ENCODE measurements around the gene JAML. TPM values are rescaled to one million over a fixed set of nuclear protein-coding genes. Genes with fewer than 3 reads are reported as not detected.

Gene JAML, protein sequence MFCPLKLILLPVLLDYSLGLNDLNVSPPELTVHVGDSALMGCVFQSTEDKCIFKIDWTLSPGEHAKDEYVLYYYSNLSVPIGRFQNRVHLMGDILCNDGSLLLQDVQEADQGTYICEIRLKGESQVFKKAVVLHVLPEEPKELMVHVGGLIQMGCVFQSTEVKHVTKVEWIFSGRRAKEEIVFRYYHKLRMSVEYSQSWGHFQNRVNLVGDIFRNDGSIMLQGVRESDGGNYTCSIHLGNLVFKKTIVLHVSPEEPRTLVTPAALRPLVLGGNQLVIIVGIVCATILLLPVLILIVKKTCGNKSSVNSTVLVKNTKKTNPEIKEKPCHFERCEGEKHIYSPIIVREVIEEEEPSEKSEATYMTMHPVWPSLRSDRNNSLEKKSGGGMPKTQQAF
- 0.13 and 0.35 TPM in 2 replicates for total RNA-seq

DNA sequence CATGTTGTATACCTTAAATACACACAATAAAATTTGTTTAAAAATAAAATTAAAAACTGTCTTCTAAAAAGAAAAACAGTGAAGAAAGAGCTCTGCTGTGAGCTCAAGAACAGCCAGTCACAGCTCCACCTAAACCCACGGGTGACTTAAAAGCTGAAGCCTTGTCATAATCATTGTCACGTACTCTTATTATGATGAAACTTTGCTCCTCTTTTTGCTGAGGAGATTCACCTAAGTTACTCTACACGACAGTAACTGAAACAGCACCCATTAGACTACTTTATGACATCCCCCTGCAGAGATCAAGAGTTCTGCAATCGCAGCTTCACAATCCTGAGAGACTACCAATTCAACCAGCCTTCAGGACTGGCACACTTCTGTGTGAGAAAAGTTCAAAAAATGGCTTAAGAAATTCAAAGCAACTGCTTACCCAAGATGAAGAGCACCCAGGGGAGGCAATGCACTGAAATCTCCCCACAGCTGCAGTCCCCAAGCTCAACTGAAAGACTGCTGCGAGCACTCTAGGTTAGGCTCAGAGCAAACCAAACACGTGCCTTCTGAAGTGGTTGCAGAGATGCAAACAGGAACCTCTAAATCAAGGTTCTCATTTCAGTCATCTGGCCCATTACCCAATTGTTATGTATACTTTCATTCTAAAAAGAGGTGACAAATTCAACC, at the start of gene JAML:
Gene JAML, minus strand, starts transcription at position 501 of the 678 bp plus-strand sequence. CDS start 10,145 bp downstream, outside the sequence.
- no peak for DNase-seq (ENCODE audit: low read depth, low spot score)

DNA sequence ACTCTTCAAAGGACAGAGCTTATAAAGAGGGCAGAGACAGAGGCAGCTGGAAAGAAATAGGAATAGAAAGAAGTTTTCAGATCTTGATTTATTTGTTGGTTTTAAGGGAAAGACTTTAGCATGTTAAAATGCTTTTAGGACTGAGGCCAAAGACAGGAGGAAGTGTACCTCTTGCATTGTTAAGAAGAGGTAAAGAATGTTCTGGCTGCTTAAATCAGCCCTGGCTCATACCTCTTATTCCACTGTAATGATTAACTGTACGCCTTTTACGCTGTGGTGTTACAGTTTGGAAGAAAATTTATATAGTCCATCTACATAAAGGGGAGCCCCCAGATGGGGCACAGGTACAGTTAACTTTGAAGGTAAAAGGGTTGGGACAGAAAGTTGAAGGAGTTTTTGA, 49.4 kb upstream of the JAML start:
- DNase-seq (ENCODE audit: low read depth, low spot score), result no peak

DNA sequence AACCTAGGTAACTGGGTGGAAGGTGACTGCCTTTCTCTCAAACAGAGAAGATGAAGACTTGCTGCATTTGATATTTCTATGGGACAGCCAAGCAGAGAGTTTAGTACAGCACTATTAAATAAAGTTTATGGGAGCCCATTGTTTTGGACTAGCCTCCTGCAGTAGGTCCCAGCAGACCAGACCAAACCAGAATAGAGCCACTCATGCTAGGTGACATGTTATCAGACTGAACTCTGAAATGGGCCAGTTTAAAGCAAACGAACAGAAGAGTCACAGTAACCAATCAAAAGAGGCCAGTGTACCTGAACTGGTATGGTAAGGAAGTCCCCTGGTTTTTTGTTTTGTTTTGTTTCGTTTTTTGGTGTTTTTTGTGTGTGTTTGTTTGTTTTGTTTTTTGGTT, 47.2 kb upstream of the JAML start:
- DNase-seq (ENCODE audit: low read depth, low spot score), result no peak

DNA sequence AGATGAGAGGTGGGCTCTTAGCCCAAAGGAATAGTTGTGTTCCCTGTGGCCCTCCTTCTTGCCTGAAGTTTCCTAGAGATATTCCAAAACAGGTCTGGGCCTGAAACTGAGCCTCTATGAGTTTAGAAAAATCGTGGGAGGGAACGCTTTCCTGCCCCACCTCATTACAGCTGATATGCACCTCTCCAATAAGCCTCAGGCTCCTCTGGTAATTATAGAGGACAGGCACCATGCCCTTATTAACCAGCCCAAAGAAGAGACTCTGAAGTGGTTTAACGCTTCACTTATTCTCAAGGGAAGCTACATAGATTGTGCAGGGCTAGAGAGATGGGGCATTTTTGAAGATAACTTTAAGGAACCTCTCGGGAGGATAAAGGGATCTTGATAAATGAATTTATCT, 42.7 kb upstream of the JAML start:
- DNase-seq (ENCODE audit: low read depth, low spot score), result no peak

DNA sequence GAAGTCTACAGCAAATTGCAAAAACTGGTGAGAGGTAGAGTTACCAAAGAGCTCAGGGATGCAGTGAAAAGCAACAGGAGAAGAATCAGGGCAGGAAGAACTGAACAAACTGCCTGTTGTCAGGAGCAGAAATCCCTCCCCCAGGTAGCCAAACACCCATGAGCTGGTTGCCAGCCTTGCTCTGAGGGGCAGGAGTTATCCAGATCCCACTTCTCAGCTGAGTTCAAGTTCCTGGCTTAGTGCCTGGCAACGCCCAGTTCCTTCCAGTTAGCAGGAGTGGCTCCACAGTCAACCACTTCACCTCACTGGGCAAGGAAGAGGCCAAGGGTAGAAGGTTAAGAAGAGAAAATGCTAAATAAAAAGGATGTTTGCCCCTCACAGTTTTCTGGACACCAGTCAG, 41.1 kb upstream of the JAML start:
- DNase-seq (ENCODE audit: low read depth, low spot score), result no peak

DNA sequence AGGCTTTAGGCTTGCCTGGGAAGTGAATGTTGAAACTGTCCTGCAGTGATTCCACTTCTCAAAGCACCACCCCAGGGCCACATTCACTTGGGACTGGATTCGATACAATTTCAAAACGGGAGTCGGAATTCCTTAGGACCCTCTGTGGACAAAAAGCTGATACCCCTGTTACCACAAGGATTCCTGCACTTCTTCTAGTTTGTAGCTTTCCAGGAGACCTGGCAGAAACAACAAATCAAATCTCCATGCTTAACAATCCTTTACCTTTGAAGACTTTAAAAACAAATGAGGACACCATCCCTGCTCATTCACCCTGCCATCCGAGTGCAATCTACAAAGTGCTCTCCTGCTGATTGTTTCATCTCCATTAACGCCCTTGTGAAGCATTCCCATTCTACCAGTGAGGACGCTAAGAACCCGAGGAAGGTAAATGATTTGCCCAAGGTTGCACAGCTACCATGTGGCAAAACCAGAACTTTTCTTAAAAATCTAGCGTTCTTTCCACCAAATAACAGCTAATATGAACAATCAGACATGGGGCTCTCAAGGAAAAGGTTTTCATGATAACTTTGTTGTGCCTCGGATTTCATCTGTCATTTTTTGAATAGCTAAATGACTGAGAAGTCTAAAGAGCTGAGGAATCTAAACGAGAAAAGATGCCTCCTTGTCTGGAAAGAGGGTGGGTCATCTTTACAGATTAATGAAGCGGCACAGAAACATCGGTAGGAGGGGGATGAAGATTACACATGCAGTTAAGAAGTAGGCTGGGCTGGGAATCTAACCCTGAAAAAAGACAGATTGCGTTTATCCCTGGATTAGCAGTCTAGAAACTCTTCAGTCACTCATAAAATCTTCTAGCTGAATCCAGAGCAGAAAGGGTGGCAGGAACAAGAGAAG, 40.0 kb upstream of the JAML start:
- DNase-seq (ENCODE audit: low read depth, low spot score), result no peak

DNA sequence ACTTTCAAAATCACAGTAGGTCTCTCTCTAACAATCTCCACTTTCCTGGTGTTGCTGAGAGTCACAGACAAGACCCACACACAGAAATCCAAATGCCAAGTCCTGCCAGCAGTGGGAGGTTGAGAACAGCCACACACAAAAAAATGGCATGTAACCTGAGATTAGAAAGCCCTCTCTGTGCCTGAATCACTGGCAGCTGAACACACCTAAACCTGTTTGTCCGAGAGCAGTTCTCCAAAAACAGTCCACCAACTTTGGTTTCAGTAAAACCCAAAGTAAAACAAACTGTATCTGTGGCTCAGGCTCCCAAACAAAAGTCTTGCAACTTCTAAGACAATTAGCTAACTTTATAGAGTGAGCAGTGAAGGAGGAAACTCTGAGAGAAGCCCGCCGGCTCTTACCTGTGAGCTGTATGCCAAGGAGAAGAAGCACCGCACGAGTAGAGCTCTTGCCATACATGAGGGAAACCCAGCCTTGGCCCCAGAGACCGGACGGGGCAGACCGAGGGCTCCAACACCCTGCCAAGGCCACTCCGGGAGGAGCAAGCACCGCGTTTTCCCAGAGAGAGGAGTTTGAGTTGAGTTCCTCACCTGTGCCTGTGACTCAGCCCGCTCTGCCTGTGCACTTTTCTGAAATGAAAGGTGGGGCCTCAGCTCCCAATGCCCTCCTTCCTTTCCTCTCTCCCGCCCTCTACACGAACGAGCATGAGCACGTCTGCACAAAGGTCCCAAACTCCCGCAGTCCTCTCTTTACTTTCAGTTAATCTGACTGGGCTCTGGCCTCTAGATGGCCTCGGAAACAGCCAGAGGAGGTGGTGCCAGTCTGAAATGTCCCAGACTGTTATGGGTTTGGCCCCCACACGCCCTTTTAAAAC, 39.1 kb upstream of the JAML start, which contains the start of gene MPZL2:
Gene MPZL2, minus strand, starts transcription at position 603 of the 874 bp plus-strand sequence. Its CDS starts 144 bp downstream, at position 459.
- DNase-seq (ENCODE audit: low read depth, low spot score), result no peak

DNA sequence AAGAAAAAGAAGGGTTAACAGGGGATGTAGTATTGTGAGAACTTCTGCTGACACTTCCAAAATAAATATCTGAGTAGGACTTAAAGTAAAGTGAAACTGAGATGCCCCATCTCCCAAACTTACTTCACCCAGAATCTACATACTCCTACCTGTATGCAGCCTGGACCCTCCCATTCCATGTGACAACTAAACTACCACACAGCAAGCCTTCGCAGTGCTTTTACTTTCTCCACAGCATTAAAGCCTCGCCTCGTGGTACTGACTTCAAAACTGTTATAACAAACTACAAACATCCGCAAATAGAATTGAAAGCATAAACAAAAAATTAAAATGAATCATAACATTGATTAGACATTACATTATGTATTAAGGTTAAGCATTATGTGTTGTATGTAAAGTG, 38.3 kb upstream of the JAML start:
- no peak for DNase-seq (ENCODE audit: low read depth, low spot score)

DNA sequence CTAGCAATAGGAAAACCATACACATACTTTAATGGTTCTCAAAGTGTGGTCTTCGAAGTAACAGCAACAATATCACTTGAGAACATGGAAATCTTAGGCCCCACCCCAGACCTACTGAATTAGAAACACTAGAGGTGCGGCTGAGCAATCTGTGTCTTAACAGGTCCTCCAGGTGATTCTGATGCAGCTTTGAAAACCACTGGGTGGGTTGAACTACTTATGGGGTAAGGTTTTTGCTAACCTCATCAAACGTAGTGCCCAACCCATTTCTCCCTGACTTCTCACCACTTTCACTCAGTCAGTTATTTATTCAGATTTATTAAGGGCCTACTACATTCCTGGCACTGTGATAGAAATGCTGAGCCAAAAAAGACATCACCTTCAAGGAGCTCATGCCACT, 35.5 kb upstream of the JAML start:
- no peak for DNase-seq (ENCODE audit: low read depth, low spot score)

DNA sequence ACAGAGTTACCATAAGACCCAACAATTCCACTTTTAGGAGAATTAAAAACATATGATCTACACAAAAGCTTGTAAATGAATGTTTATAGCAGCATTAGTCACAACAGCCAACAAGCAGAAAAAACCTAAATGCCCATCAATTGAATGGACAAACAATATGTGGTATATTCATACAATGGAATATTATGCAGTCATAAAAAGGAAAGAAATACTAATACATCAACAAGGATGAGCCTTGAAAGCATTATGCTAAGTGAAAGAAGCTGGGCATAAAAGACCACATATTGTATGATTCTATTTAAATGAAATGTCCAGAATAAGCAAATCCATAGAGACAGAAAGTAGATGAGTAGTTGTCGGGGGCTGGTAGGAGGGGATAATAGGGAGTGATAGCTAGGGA, 34.3 kb upstream of the JAML start:
- DNase-seq (ENCODE audit: low read depth, low spot score), result no peak

DNA sequence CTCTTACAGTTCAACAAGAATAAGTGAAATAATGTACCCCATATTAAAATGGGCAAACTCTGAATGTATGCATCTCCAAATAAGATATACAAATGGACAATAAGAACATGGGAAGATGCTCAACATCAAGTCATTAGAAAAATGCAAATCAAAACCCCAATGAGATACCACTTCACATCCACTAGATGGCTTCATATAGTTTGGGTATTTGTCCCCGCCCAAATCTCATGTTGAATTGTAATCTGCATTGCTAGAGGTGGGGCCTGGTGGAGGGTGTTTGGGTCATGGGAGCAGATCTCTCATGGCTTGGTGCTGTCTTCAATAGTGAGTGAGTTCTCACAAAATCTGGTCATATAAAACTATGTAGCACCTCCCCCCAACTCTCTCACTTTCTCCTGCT, 33.6 kb upstream of the JAML start:
- DNase-seq (ENCODE audit: low read depth, low spot score), result no peak

DNA sequence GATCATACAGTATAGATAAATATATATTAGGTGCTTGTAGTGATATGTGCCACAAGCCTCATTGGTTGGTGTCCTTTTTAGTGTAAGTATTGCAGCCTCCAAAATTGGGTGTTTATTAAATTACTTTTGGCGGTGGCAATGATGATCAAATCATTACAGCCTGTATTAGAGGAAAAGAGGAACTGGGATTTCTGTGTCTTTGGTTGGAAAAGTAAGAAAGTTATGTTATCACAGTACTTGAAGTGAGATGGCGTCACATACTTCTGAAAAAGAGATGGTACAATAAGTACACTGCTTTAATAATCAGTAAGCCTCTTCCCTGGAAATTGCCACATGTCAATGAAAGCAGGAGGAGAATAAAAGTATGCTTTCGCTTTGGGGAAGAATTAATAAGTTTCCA, 27.9 kb upstream of the JAML start:
- DNase-seq (ENCODE audit: low read depth, low spot score), result no peak

DNA sequence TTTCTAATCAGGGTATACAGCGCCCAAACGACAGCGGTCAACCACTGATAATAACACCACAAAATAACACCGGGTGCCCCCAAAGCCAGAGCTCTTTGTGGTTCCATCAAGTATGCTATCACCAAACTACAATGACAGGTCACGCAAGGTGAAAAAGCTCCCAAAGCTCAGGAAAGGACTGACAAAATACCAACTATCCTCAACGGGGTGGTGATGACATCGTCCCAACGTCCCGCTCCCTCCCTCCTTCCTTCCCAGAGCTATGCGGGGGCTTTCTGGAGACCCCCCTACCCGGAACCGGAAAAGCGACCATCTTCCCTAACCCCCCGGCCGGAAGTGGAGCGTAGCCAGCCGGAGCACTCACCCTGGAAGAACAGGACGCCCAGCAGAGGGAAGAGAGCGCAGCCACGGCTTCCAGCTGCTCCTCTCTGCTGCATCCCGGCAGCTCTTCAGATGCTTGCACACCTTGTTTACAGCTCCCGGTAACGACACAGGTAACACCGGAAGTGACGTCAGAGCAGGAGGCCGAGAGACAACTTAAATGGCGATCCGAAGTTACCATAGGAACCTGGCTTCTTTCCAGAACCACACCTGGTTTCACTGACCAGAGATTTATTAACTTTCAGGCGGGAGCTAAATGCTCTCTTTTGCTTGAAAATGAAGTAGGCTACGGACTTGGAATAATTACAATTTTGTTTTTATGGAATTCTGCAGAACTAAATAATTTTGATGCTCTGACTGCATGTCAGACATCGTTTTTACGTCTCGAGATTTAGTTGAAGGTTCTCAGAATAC, 27.2 kb upstream of the JAML start, which contains the start of gene MPZL3:
Gene MPZL3, minus strand, starts transcription at position 508 of the 795 bp plus-strand sequence. Its CDS starts 71 bp downstream, at position 437.
- DNase-seq (ENCODE audit: low read depth, low spot score), result peak; percentile 44

DNA sequence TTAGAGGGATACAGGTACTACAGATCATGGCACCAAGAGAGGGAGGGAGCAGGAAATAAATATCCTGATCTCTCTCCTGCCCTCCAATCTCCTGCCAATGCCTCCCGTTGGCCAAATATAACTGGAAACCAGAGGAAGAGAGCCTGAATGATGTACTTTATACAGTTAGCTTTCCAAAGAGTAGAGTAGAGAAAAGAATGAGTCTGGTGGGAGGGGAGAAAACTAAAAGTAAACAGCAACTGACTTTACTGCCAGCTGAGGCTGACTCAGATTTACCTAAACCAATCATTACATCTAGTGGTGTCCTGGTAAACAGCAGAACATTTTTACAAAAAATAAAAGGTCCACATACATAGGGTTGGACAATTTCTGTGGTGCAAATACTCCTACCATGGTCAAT, 22.2 kb upstream of the JAML start:
- no peak for DNase-seq (ENCODE audit: low read depth, low spot score)

DNA sequence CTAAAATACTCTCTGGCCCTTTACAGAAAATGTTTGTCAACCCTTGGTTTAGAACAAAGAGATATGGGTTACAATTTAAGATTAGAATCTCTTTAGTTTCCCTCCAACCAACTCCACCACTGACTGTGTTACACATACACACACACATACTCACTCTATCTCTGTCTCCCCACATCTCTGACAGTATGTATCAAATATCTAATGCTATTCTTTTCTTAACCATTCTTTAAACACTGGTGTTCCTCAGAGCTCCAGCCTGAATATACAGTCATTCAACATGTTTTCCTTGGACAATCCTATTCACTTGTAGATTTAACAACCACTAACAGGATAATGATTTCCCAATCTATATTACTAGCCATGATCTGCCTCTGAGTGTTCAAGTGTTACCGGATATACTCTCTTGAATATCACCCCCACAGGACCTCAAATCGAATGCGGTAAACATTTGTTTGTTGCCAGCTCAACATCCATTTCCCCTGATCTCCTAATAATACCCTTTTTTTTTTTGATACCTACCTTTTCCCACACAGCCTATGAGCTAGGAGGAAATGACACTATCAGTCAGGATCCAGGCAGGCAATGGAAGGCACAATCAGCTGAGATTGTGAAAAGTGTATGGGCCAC, 21.2 kb upstream of the JAML start:
- DNase-seq (ENCODE audit: low read depth, low spot score), result no peak

DNA sequence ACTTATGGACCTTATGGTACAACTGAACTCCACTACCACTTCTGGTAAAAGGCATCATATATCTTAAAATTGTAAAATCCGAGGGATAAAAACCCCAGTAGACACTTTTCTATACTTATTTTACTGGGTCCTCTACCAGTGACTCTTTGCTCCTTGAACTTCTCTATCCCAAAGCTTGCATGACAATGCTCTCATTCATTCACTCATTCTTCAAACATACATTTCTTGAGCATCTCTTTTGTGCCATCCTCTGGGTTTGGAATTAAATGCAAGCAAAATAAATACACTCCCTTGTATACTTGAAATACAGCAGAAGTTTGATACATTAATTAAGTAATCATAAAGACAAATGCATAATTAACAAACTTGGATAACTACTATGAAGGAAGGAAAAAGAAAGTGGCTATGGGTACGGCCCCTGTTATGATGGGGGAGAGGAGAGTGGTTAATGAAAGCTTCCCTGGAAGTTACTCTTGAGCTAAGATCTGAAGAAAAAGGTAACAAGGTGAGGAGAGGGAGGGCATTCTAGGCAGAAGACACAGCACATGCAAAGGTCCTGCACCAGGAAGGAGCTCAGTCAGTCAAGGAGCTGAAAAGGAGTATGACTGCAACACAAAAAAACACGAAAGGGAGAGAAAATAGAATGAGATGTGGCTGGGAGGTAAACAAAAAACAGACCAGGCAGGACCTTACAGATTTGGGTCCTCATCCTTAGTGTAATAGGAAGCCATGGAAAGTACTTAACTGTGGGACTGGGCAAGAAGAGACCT, 19.4 kb upstream of the JAML start:
- DNase-seq (ENCODE audit: low read depth, low spot score), result no peak

DNA sequence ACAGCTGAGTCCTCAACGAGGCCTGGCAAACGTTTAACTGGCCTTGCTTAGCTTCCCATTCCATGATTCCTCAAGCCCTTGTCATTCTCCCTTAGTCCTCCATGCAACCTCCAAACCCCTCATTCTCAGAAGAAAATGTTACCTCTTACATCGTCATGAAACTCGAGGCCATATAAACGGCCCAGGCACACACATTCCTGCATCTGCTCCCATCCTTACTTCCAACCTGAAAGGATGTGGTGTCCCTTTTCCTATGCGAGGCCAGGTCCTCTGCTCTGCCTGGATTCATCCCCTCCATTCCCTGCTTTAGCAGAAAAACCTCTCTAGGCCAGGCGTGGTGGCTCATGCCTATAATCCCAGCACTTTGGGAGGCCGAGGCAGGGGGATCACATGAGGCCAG, 18.4 kb upstream of the JAML start:
- DNase-seq (ENCODE audit: low read depth, low spot score), result no peak

DNA sequence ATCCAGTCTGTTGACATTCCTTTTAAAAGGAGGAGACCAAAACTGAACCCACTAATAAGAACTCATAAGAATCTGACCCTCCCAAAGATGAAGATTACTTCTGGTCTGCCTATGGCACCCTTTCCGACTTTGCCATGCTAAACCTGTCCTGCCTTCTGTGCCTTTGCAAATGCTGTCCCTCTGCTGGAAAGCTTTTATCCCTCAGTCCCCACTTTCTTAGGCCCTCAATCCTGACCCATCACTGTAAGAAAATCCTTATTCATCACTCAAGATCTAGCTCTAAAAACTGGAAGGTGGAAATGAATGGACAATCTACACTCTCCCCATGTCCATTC, 16.9 kb upstream of the JAML start:
- DNase-seq (ENCODE audit: low read depth, low spot score), result no peak
